DND-41 (cell line): ENCODE data around the gene CSNK2B.

Experiments
- EZH2 ChIP-seq: IDR thresholded peaks from 3 replicates; pipeline ENCODE4 v1.6.1; 2012; ENCODE audit warnings: borderline replicate concordance, low read depth, mild to moderate bottlenecking, moderate library complexity, low read length, inconsistent platforms; ENCODE audit not compliant: severe bottlenecking
- TF ChIP-seq, protein P1 (sequence below): IDR thresholded peaks from 2 replicates; pipeline ENCODE4 v1.5.1; 2012; ENCODE audit warnings: borderline replicate concordance, low read length, moderate library complexity, mild to moderate bottlenecking; ENCODE audit not compliant: poor library complexity, severe bottlenecking; ENCODE audit errors: extremely low read depth

DNA sequence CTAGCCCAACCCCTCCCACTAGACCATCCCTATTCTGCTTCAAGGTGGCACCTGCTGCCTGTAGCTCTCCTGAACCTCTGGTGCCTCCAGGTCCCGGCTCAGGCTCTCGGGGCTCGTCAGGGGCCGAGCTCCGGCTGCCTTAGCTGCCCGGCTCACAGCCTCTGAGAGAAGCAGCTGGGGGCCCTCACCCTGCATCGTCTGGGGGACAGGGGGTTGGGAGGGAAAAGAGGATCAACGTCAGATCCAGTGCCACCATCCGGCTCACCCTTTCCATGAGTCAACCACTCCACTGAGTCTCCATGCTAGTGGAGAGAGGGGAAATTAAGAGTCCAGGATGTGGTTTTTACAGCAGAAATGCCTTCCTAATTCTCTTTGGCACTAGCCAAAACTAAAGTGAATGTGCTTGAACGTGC is 26.4 kb upstream of the CSNK2B start:
- TF ChIP-seq, protein P1, sequence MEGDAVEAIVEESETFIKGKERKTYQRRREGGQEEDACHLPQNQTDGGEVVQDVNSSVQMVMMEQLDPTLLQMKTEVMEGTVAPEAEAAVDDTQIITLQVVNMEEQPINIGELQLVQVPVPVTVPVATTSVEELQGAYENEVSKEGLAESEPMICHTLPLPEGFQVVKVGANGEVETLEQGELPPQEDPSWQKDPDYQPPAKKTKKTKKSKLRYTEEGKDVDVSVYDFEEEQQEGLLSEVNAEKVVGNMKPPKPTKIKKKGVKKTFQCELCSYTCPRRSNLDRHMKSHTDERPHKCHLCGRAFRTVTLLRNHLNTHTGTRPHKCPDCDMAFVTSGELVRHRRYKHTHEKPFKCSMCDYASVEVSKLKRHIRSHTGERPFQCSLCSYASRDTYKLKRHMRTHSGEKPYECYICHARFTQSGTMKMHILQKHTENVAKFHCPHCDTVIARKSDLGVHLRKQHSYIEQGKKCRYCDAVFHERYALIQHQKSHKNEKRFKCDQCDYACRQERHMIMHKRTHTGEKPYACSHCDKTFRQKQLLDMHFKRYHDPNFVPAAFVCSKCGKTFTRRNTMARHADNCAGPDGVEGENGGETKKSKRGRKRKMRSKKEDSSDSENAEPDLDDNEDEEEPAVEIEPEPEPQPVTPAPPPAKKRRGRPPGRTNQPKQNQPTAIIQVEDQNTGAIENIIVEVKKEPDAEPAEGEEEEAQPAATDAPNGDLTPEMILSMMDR = no peak
- no peak for TF ChIP-seq EZH2
